Measurements from ENCODE around the gene ATP6AP1.

Gene ATP6AP1

DNA sequence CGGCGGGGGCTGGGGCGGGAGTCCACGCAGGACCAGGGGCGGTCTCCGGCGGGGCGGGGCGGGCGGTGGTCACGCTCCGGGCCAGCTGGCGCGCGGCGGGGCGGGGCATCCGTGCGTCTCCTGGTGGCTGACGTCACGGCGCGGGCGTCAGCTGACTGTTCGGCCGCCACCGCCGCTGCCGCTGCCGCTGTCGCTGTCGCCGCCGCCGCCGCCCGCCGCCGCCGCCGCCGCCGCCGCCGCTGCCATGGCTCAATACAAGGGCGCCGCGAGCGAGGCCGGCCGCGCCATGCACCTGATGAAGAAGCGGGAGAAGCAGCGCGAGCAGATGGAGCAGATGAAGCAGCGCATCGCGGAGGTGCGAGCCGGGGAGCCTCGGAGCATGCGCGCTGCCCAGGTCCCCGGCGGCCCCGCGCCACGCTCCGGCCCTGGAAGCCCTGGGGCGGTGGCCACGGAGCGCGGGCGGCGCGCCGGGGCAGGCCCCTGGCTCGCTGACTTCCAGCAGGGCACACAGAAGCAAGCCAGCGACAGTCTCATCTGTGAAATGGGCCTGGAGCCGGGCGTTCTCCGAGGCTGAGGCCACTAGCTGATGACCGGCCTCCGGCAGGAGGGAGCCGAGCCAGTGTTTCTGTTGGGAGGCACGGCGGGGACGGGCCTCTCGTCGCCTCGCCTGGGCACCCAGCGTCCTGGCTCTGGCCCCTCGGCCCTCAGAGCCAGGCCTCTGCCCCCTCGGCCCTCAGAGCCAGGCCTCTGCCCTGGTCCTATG, 15.7 kb downstream of the ATP6AP1 start, which contains the start of gene FAM50A:
TSS of gene FAM50A (plus strand) at position 150 of the 763 bp plus-strand sequence. CDS start at position 245, 95 bp downstream.
- peaks cover 23% of the 10 kb centered on the region for H3K4me1 Mint-ChIP-seq (ENCODE audit: low read depth)
- peak; percentile 82 for DNase-seq
- peaks cover 62% of the 10 kb centered on the region for H3K36me3 Mint-ChIP-seq (ENCODE audit: low read depth)
- peak within 1 kb of the TSS; percentile 72 for H3K4me3 Mint-ChIP-seq
- peaks cover 6% of the 10 kb centered on the region for H3K27me3 Mint-ChIP-seq
- no peaks in the 10 kb centered on the region for H3K9me3 Mint-ChIP-seq
- H3K27ac Mint-ChIP-seq, result peak within 1 kb of the TSS; percentile 63

DNA sequence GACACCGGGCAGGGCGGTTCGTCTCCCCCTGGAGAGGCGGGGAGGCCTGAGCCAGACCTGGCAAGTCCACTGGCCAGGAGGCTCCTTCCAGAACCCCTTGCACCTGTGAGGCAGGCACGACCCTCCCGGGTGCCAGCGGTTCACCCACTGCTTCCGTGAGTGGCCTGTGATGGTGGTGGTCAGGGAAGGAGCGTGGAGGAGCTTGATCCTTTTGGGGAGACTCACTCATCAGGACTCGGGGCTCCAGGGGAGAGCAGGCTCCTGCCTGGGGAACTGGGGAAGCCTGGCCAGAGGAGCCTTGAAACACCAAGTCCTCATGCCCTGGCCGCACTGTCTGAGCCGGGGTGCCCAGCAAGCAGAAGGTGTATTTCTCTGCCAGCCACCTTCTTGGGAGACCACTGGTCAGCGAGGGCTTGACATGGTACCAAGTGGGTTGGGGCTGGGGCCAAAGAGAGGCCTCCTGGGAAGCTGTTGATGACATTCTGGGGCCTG, 16.3 kb downstream of the ATP6AP1 start:
- peak overlapping the region; percentile 72 for H3K4me3 Mint-ChIP-seq
- no peaks in the 10 kb centered on the region for H3K9me3 Mint-ChIP-seq
- H3K27ac Mint-ChIP-seq, result no peak overlapping the region
- DNase-seq, result no peak
- peaks cover 23% of the 10 kb centered on the region for H3K4me1 Mint-ChIP-seq (ENCODE audit: low read depth)
- H3K27me3 Mint-ChIP-seq, result peaks cover 6% of the 10 kb centered on the region
- H3K36me3 Mint-ChIP-seq (ENCODE audit: low read depth), result peaks cover 60% of the 10 kb centered on the region

DNA sequence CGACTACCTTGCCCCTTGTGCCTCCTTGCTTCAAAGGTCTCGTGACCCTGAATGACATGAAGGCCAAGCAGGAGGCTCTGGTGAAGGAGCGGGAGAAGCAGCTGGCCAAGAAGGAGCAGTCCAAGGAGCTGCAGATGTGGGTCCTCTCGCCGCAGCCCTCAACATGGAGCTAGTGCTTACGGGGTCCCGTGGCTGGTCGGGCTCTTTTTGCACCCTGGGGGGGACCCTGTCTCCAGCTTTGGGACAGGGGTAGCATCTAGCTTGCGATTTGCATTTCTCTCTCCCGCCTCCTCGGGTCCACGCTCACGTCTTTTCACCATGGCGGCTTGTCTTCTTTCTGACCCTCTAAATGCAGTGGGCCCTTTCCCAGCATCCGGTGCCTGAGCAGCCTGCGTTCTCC, 17.3 kb downstream of the ATP6AP1 start:
- peak overlapping the region; percentile 27 for H3K4me3 Mint-ChIP-seq
- peaks cover 6% of the 10 kb centered on the region for H3K27me3 Mint-ChIP-seq
- H3K36me3 Mint-ChIP-seq (ENCODE audit: low read depth), result peaks cover 61% of the 10 kb centered on the region
- DNase-seq, result no peak
- H3K4me1 Mint-ChIP-seq (ENCODE audit: low read depth), result peaks cover 20% of the 10 kb centered on the region
- no peaks in the 10 kb centered on the region for H3K9me3 Mint-ChIP-seq
- peak overlapping the region; percentile 61 for H3K27ac Mint-ChIP-seq

DNA sequence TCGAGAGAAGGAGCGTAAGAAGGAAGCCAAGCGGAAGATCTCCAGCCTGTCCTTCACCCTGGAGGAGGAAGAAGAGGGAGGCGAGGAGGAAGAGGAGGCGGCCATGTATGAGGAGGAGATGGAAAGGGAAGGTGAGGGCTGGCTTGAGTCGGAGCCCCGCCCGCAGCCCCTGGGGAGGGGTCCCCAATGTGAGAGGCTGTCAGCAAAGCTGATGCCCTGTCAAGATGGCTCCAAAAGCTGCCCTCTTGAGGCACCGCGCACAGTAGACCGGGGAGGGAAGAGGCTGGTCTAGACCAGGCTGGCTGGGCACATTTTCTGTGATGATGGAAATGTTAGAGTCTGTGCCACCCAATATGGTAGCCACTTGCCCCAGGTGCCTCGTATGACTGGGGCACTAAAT, 18.0 kb downstream of the ATP6AP1 start:
- no peak overlapping the region for H3K4me3 Mint-ChIP-seq
- H3K36me3 Mint-ChIP-seq (ENCODE audit: low read depth), result peaks cover 59% of the 10 kb centered on the region
- peaks cover 16% of the 10 kb centered on the region for H3K4me1 Mint-ChIP-seq (ENCODE audit: low read depth)
- peaks cover 6% of the 10 kb centered on the region for H3K27me3 Mint-ChIP-seq
- H3K27ac Mint-ChIP-seq, result no peak overlapping the region
- H3K9me3 Mint-ChIP-seq, result no peaks in the 10 kb centered on the region
- no peak for DNase-seq

DNA sequence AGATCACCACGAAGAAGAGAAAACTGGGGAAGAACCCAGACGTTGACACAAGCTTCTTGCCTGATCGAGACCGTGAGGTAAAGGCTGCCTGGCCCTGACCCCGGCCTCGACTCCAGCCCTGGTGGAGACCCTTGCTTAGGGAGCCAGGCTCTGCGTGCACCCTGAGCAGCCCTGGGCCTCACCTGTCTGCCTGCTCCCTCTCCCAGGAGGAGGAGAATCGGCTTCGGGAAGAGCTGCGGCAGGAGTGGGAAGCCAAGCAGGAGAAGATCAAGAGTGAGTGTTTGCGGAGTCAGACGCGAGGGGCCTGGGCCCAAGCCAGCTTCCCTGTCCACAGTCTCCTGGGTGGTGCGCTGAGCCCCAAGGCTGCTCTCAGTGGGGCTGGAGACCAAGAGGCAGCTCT, 20.0 kb downstream of the ATP6AP1 start:
- H3K9me3 Mint-ChIP-seq, result no peaks in the 10 kb centered on the region
- peaks cover 13% of the 10 kb centered on the region for H3K27me3 Mint-ChIP-seq
- H3K36me3 Mint-ChIP-seq (ENCODE audit: low read depth), result peaks cover 54% of the 10 kb centered on the region
- no peak overlapping the region for H3K27ac Mint-ChIP-seq
- no peak overlapping the region for H3K4me3 Mint-ChIP-seq
- peaks cover 6% of the 10 kb centered on the region for H3K4me1 Mint-ChIP-seq (ENCODE audit: low read depth)
- no peak for DNase-seq

DNA sequence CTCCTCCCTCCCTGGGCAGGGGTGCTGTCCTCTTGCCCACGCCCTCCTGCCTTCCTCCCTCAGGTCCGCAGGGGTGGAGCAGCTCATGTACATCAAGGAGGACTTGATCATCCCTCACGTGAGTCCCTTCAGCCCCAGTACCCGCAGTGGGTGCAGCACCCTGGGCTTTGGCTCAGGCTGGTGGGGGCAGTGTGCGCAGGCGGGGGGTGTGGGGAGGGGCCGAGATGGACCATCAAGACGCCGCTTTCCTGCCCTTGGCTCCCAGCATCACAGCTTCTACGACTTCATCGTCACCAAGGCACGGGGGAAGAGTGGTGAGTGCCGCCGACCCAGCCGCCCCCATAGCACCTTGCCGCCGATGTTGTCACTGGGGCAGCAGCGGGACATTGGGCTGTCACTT, 21.1 kb downstream of the ATP6AP1 start:
- no peak for DNase-seq
- no peak overlapping the region for H3K27ac Mint-ChIP-seq
- H3K4me3 Mint-ChIP-seq, result no peak overlapping the region
- H3K9me3 Mint-ChIP-seq, result no peaks in the 10 kb centered on the region
- peaks cover 54% of the 10 kb centered on the region for H3K36me3 Mint-ChIP-seq (ENCODE audit: low read depth)
- H3K4me1 Mint-ChIP-seq (ENCODE audit: low read depth), result peaks cover 4% of the 10 kb centered on the region
- peaks cover 12% of the 10 kb centered on the region for H3K27me3 Mint-ChIP-seq

DNA sequence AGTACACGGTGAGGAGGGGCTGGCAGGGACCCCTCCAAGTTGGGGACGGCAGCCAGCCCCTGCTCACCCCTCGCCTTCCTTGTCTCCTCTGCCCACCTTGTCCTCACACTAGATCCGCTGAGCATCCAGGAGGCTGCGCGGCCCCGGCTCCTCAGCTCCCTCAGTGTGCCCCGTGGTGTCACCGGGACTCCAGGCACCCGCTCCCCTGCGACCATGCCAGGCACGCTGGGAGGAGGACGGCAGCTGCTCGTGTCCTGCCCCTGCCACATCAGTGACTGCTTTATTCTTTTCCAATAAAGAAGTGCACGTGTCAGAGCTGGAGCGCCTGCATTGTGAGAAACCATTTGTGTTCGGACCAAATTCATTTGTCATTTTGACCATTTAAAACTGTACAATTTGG, 21.8 kb downstream of the ATP6AP1 start:
- no peak for DNase-seq
- Mint-ChIP-seq H3K9me3 (no peaks in the 10 kb centered on the region), H3K27me3 (peaks cover 12% of the 10 kb centered on the region), H3K4me1 (ENCODE audit: low read depth) (peaks cover 4% of the 10 kb centered on the region), H3K36me3 (ENCODE audit: low read depth) (peaks cover 54% of the 10 kb centered on the region), H3K4me3 (no peak overlapping the region), H3K27ac (no peak overlapping the region)

DNA sequence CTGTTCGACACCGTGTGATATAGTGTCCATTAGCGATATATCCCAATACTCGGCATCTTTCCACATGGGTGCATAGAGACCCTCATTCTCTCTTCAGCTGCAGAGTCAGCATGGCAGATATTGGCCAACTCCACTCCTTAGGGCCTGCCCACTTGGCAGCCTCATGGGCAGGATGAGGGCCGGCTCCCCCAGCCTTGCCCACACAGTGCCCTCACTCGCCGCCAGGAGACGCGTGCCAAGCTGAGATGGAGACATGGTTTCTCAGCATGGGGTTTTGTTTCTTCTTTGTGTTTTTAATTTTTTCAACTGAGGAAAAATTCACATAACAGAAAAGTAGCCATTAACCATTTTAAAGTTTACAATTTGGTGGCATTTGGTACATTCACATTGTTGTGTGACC, 24.3 kb downstream of the ATP6AP1 start:
- no peak for DNase-seq
- H3K9me3 Mint-ChIP-seq, result no peaks in the 10 kb centered on the region
- no peak overlapping the region for H3K4me3 Mint-ChIP-seq
- H3K27me3 Mint-ChIP-seq, result peaks cover 12% of the 10 kb centered on the region
- no peak overlapping the region for H3K27ac Mint-ChIP-seq
- H3K4me1 Mint-ChIP-seq (ENCODE audit: low read depth), result peaks cover 5% of the 10 kb centered on the region
- H3K36me3 Mint-ChIP-seq (ENCODE audit: low read depth), result peaks cover 38% of the 10 kb centered on the region

DNA sequence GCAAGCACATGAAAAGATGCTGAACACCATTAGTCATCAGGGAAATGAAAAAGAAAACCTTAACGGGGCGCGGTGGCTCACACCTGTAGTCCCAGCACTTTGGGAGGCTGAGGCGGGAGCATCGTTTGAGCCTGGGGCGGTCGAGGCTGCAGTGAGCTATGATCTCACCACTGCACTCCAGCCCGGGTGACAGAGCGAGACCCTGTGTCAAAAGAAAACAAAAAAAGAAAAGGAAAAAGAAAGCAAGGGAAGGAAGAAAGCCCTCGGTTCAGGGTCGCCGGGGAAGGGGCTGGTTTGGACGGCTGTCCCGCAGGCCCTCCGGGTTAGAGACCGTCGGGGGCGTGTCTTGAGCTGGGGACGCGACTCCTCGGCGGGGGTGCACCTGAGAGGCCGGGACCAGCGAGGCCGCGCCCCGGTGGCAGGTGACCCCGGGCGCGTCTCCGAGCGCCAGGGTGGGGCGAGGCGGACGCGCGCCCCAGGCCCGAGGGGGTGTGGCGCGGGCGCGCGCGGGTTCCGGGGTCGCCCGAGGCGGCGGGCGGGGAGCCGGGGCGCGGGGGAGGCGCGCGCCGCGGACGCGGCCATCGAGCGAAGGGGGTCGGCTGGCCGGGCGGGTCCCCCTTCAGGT, 29.1 kb downstream of the ATP6AP1 start:
- Mint-ChIP-seq H3K4me3 (peak overlapping the region; percentile 85), H3K4me1 (ENCODE audit: low read depth) (peaks cover 16% of the 10 kb centered on the region), H3K9me3 (no peaks in the 10 kb centered on the region), H3K27me3 (peaks cover 8% of the 10 kb centered on the region), H3K27ac (peak overlapping the region; percentile 92), H3K36me3 (ENCODE audit: low read depth) (peaks cover 27% of the 10 kb centered on the region)
- DNase-seq, result no peak

DNA sequence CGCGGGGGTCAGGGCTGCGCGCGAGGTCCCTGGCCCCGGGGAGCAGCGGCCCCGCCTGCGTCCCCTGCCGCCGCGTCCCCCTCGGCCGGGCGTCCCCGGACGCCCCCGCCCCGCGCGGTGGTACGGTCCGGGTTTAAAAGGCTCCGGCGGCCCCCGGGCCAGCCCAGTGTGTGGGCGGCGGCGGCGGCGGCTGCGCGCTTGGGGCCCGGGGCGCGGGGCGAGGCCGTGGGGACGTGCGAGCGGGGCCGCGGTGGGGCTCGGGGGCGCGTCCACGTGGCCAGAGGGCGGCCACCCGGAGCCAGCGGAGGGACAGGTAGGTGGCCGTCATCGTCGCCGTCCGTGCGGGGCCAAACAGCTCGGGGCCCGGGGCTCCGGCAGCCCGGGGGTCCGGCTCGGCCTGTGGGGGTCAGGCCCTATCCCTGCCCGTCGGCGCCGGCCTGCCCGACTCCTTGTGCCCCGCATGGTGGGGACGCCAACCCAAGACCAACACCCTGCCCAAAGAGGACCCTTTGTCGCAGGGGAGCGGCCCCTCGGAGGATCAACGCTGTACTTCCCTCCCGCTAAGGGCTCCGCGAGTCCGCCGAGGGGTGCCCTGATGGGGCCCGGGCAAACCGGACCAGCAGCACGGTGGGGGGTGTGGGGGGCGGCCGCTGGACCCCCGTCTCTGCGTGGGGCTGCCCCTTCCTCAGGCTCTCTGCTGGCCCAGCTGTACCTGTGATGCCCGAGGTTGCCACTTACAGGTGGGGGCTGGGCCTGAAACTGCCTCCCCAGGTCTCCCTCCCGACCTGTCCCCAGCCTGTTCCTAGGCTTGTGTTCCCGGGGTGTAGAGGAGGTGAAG, 29.9 kb downstream of the ATP6AP1 start, which contains the start of gene PLXNA3:
TSS of gene PLXNA3 (plus strand) at position 166 of the 838 bp plus-strand sequence. CDS start 1,903 bp downstream, outside the sequence.
- DNase-seq, result peak; percentile 77
- no peaks in the 10 kb centered on the region for H3K9me3 Mint-ChIP-seq
- H3K27me3 Mint-ChIP-seq, result peaks cover under 1% of the 10 kb centered on the region
- H3K36me3 Mint-ChIP-seq (ENCODE audit: low read depth), result peaks cover 25% of the 10 kb centered on the region
- peaks cover 16% of the 10 kb centered on the region for H3K4me1 Mint-ChIP-seq (ENCODE audit: low read depth)
- H3K4me3 Mint-ChIP-seq, result peak within 1 kb of the TSS; percentile 85
- H3K27ac Mint-ChIP-seq, result peak within 1 kb of the TSS; percentile 92

DNA sequence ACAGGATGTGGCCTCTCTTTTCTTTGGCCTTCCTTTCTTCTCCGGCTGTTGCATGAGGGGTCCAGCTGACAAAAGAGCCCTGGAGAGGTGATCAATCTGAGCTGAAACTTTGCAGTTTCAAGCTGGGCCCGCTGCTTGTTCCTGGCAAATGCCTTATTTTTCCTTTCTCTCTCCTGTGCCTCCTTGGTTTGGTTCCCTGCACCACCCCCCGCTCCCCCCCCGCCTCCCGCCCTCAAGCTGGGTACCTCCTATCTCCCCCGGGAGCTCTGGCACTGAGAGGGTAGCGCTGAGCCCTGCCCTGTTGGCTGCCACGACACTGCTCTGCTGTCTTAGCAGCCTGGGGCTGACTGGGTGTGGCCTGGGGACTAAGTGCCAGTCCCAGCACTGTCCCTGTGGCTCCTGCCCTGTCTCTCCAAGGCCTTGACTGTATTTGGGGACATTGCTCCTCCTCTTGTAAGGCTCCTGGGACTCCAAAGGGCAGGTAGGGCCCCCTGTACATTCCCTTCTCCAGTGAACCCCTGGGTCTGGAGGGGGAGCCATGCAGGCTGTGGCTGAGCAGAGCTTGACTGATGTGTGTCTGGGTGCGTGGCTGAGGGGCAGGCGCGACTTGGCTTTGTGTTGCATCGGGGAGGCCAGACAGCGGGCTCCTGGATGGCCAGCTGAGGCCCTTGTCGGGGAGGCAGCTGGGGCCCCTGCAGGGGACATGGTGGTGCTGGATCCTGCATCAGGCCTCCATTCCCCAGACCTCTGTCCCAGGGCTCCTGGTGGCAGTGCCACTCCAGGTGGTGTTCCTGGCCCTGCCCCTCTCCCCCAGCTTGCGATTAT, 30.7 kb downstream of the ATP6AP1 start:
- H3K9me3 Mint-ChIP-seq, result no peaks in the 10 kb centered on the region
- peaks cover 16% of the 10 kb centered on the region for H3K4me1 Mint-ChIP-seq (ENCODE audit: low read depth)
- DNase-seq, result no peak
- peak overlapping the region; percentile 57 for H3K27ac Mint-ChIP-seq
- peaks cover 24% of the 10 kb centered on the region for H3K36me3 Mint-ChIP-seq (ENCODE audit: low read depth)
- peak overlapping the region; percentile 82 for H3K4me3 Mint-ChIP-seq
- no peaks in the 10 kb centered on the region for H3K27me3 Mint-ChIP-seq

DNA sequence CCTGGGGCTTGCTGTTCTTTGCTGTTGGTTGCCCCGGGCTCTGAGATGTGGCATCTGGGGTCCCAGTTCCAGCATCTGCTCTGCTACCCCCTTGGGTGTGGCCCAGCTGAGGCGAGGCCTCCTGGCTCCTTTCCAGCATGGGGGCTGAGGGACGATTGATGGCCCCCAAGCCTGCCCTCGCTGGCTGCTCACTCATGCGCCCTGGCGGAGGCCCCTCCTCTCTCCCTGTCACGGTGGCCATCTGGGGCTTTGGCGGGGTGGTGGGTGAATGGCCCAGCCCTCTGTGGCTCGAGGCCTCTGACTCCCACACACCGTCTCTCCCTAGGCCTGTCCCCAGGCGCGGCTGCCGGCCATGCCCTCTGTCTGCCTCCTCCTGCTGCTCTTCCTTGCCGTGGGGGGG, 31.4 kb downstream of the ATP6AP1 start:
- peaks cover 25% of the 10 kb centered on the region for H3K36me3 Mint-ChIP-seq (ENCODE audit: low read depth)
- peaks cover 16% of the 10 kb centered on the region for H3K4me1 Mint-ChIP-seq (ENCODE audit: low read depth)
- H3K4me3 Mint-ChIP-seq, result peak overlapping the region; percentile 82
- peak overlapping the region; percentile 29 for H3K27ac Mint-ChIP-seq
- no peaks in the 10 kb centered on the region for H3K27me3 Mint-ChIP-seq
- DNase-seq, result no peak
- H3K9me3 Mint-ChIP-seq, result no peaks in the 10 kb centered on the region

DNA sequence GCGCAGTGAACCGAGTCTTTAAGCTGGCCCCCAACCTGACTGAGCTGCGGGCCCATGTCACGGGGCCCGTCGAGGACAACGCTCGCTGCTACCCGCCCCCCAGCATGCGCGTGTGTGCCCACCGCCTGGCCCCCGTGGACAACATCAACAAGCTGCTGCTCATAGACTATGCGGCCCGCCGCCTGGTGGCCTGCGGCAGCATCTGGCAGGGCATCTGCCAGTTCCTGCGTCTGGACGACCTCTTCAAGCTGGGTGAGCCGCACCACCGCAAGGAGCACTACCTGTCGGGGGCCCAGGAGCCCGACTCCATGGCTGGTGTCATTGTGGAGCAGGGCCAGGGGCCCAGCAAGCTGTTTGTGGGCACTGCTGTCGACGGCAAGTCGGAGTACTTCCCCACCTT, 31.8 kb downstream of the ATP6AP1 start:
- Mint-ChIP-seq H3K36me3 (ENCODE audit: low read depth) (peaks cover 29% of the 10 kb centered on the region), H3K9me3 (no peaks in the 10 kb centered on the region), H3K4me3 (peak overlapping the region; percentile 82), H3K27me3 (no peaks in the 10 kb centered on the region), H3K27ac (peak overlapping the region; percentile 29), H3K4me1 (ENCODE audit: low read depth) (peaks cover 16% of the 10 kb centered on the region)
- DNase-seq, result no peak

DNA sequence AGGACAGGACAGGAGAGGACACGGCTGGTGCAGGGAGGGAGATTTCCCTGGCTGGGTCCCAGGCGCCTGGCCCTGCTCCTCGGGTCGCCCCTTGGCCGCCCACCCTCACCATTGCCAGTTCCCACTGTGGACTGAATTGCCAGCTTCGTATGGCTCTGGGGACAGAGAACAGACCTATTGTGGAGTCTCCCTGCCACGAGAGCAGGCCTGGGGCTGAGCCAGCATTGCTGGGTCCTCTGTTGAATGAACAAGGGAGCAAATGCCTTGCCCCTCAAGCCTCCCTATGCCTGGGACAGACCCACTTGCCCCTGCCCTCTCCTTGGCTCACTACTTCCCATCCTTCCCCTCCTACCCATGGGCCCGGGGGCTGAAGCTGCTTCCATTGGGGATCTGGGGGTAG, 33.9 kb downstream of the ATP6AP1 start:
- no peak overlapping the region for H3K27ac Mint-ChIP-seq
- H3K4me1 Mint-ChIP-seq (ENCODE audit: low read depth), result peaks cover 13% of the 10 kb centered on the region

More for the DNA sequence above, 33.9 kb downstream of the ATP6AP1 start:
- Mint-ChIP-seq H3K36me3 (ENCODE audit: low read depth) (peaks cover 42% of the 10 kb centered on the region), H3K27me3 (no peaks in the 10 kb centered on the region), H3K9me3 (no peaks in the 10 kb centered on the region), H3K4me3 (no peak overlapping the region)
- DNase-seq, result no peak
